Right cardiac atrium (tissue), 5 donors: ENCODE data around the gene COQ4. TPM values are rescaled to one million over a fixed set of nuclear protein-coding genes. Genes with fewer than 3 reads are reported as not detected.

Source experiments
- ATAC-seq, 2 donors: fragments of 200-7000 bp; cut with Tn5 transposase; one replicate each; pipeline versions ENCODE4 v1.8.0 to v1.9.1; 2020; ENCODE audit warnings: moderate library complexity in 2 of 2, mild to moderate bottlenecking in 1 of 2
- DNase-seq, 3 donors: peaks; one replicate each; pipeline ENCODE4 v3.0.0-alpha.2; 2020
- H3K27ac ChIP-seq: one replicate; pipeline ENCODE4 v1.5.1; 2013; ENCODE audit warnings: mild to moderate bottlenecking, low read length, control low read depth, moderate library complexity
- H3K27me3 ChIP-seq: one replicate; pipeline ENCODE4 v1.6.1; 2013; ENCODE audit not compliant: control insufficient read depth, insufficient read depth
- H3K4me1 ChIP-seq: one replicate; pipeline ENCODE4 v1.6.1; 2013; ENCODE audit warnings: low read length; ENCODE audit not compliant: control insufficient read depth, insufficient read depth
- H3K4me3 ChIP-seq: one replicate; pipeline ENCODE4 v1.5.1; 2013; ENCODE audit warnings: low read length, control low read depth
- H3K9me3 ChIP-seq: one replicate; pipeline ENCODE4 v1.6.1; 2013; ENCODE audit warnings: low read length; ENCODE audit not compliant: control insufficient read depth
- WGBS: extraction: QIAGEN DNeasy Blood & Tissue Kit; methylation state at CpG from one replicate; pipeline ENCODE4 v1.1.7; 2013; 5-methylcytosine and 5-hydroxymethylcytosine counted together
- intact Hi-C, 4 donors: fragments of 100-400 bp; cut with DNase I; formaldehyde crosslinking; loops; one replicate each; pipeline versions ENCODE4 v1.11.0 to v1.14.0; 2022 to 2023
- polyA plus RNA-seq: library from polyadenylated mRNA; stranded (reverse); fragments of 200-250 nt; gene quantifications from one replicate; pipeline ENCODE4 v1.2.3, GENCODE V29; 2013
- total RNA-seq, 4 donors: library from RNA; stranded (reverse); fragmentation: NEBNext Ultra II Directional; extraction: Animal tissue kit (Norgen Biotek cat#: 25700); gene quantifications; one replicate each; pipeline ENCODE4 v1.2.1, GENCODE V29; 2021
- donor health status: healthy with polysubstance abuse.
- donor health status: DM: no; HTN: yes; CAD: no.
- donor health status: DM: no; HTN: no; CAD: no.
- donor health status: DM: no; HTN: yes; CAD: no; lungs with severe emphysema.
- donor health status: DM: yes; HTN: yes; CAD: no.

The COQ4 gene
- total and polyA plus RNA-seq, 5 donors, result 26.5 to 41.8 (median 28.0) TPM

- no peak for ATAC-seq
- WGBS, result 83% methylated on average over 5 of the region's 5 CpGs
- Histone ChIP-seq H3K4me1 (peaks cover 4% of the 10 kb centered on the region), H3K9me3 (no peaks in the 10 kb centered on the region), H3K27ac (no peak overlapping the region), H3K27me3 (no peaks in the 10 kb centered on the region), H3K4me3 (no peak overlapping the region)
- intact Hi-C loops, result loop anchor here in 1 of 4 donors (10.0 kb wide), 1 partner anchor 319 kb away; no protein-coding TSS in a partner anchor
- DNase-seq, result no peak
Observed at GRCh38 chr9:128375865-128376264, 53.2 kb downstream of the COQ4 start.

GRCh38 chr9:128382261-128382660, 59.6 kb downstream of the COQ4 start:
- 58% methylated on average over 6 of the region's 6 CpGs for WGBS
- DNase-seq, result no peak

DNA sequence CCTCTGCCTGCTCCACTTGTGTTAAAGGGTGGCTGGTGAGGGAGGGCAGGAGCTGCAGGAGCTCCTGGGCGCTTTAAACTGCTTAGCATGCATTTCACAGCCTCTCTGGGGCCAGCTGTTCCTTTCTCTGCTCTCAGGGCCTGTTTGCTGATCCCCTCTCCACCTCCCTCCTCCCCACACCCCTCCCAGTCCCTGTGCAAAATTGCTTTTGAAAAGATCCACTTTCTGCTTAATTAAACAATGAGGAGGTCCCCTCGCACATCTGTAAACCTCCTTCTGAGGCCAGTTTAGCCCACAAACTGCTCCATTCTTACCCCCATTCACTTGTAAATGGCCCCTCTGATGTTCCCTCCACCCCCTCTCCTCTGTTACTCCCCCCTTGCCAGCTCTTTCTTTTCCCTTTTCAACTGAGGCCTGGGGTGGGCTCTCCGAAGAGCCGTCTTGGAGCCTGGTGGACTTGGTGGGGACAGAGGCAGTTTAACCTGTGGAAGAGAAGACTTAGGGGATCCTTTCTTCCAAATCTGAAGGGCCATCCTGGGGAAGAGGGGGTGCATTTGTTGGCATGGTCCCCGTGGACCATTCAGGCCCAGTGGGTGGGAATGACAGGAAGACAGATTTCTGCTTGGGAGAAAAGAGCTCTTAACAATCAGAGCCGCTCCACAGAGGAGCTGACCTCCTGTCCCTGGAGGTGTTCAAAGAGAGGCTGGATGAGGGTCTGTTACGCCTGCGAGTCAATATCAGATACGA, 60.5 kb downstream of the COQ4 start:
- no peaks in the 10 kb centered on the region for H3K27me3 ChIP-seq
- WGBS, result 75% methylated on average over 9 of the region's 9 CpGs
- no peak for ATAC-seq
- no peaks in the 10 kb centered on the region for H3K9me3 ChIP-seq
- H3K4me3 ChIP-seq, result no peak overlapping the region
- intact Hi-C loops, result no loop called here
- H3K4me1 ChIP-seq, result no peaks in the 10 kb centered on the region
- DNase-seq, result no peak
- no peak overlapping the region for H3K27ac ChIP-seq

More at GRCh38 chr9:128382261-128382660, 59.6 kb downstream of the COQ4 start:
- Histone ChIP-seq H3K4me1 (no peaks in the 10 kb centered on the region), H3K27me3 (no peaks in the 10 kb centered on the region), H3K9me3 (no peaks in the 10 kb centered on the region), H3K27ac (no peak overlapping the region), H3K4me3 (no peak overlapping the region)
- intact Hi-C loops, result no loop called here
- no peak for ATAC-seq

Other genes with a start within 250 kb of the COQ4 start
- gene PTGES2, start 195.1 kb upstream of the COQ4 start, total RNA-seq, result 100 to 1,000 TPM; 122 to 128 (median 126) TPM
- 162 TPM for gene PTGES2, start 195.1 kb upstream of the COQ4 start, polyA plus RNA-seq
- gene LCN2, start 173.4 kb upstream of the COQ4 start, total RNA-seq, result not detected
- 0.16 TPM for gene LCN2, start 173.4 kb upstream of the COQ4 start, polyA plus RNA-seq
- 10 to 100 TPM; 41.6 to 58.0 (median 49.1) TPM for gene BBLN, start 162.6 kb upstream of the COQ4 start, total RNA-seq
- 138 TPM for gene BBLN, start 162.6 kb upstream of the COQ4 start, polyA plus RNA-seq
- gene CIZ1, start 131.3 kb upstream of the COQ4 start, total RNA-seq, result 10 to 100 TPM; 75.9 to 81.5 (median 81.0) TPM
- 39.0 TPM for gene CIZ1, start 131.3 kb upstream of the COQ4 start, polyA plus RNA-seq
- 1 to 10 TPM; 4.4 to 7.4 (median 5.8) TPM for gene DNM1, start 119.5 kb upstream of the COQ4 start, total RNA-seq
- 6.0 TPM for gene DNM1, start 119.5 kb upstream of the COQ4 start, polyA plus RNA-seq
- gene GOLGA2, start 46.8 kb upstream of the COQ4 start, total RNA-seq, result 100 to 1,000 TPM in 2 of 4 donors, 10 to 100 TPM in 2; 85.6 to 124 (median 101) TPM
- 84.2 TPM for gene GOLGA2, start 46.8 kb upstream of the COQ4 start, polyA plus RNA-seq
- gene SWI5, start 46.6 kb upstream of the COQ4 start, total RNA-seq, result 10 to 100 TPM; 18.7 to 22.3 (median 20.5) TPM
- gene SWI5, start 46.6 kb upstream of the COQ4 start, polyA plus RNA-seq, result 33.7 TPM
- 10 to 100 TPM; 19.9 to 29.0 (median 25.9) TPM for gene TRUB2, start 392 bp upstream of the COQ4 start, total RNA-seq
- 24.6 TPM for gene TRUB2, start 392 bp upstream of the COQ4 start, polyA plus RNA-seq
- 10 to 100 TPM; 14.7 to 20.4 (median 18.4) TPM for gene SLC27A4, start 17.7 kb downstream of the COQ4 start, total RNA-seq
- 21.7 TPM for gene SLC27A4, start 17.7 kb downstream of the COQ4 start, polyA plus RNA-seq
- gene URM1, start 48.5 kb downstream of the COQ4 start, total RNA-seq, result 10 to 100 TPM; 46.5 to 57.4 (median 52.7) TPM
- 44.2 TPM for gene URM1, start 48.5 kb downstream of the COQ4 start, polyA plus RNA-seq
- 10 to 100 TPM; 12.8 to 23.2 (median 17.7) TPM for gene CERCAM, start 98.0 kb downstream of the COQ4 start, total RNA-seq
- 12.3 TPM for gene CERCAM, start 98.0 kb downstream of the COQ4 start, polyA plus RNA-seq
- gene ODF2, start 133.2 kb downstream of the COQ4 start, total RNA-seq, result 10 to 100 TPM; 13.8 to 15.4 (median 14.4) TPM
- gene ODF2, start 133.2 kb downstream of the COQ4 start, polyA plus RNA-seq, result 9.6 TPM
- gene GLE1, start 181.9 kb downstream of the COQ4 start, total RNA-seq, result 10 to 100 TPM; 15.7 to 19.3 (median 17.9) TPM
- 10.6 TPM for gene GLE1, start 181.9 kb downstream of the COQ4 start, polyA plus RNA-seq
- gene SPTAN1, start 229.7 kb downstream of the COQ4 start, total RNA-seq, result 100 to 1,000 TPM; 269 to 312 (median 282) TPM
- gene SPTAN1, start 229.7 kb downstream of the COQ4 start, polyA plus RNA-seq, result 154 TPM